Frontal cortex (tissue), 4 donors: ENCODE results near the gene MYO5A. TPM values are rescaled to one million over a fixed set of nuclear protein-coding genes. Genes with fewer than 3 reads are reported as not detected.
"Not testable (repeated sequence)": the region's sequence is repeated elsewhere in the genome, so short reads cannot be mapped to it uniquely, and the experiment has no call there.

Experiments used
- DNase-seq, 2 donors: peaks; one replicate each; pipeline ENCODE4 v3.0.0; 2012; ENCODE audit warnings: low spot score in 2 of 2
- FAIRE-seq: peaks from 2 replicates; lab custom pipeline; 2012; peaks lifted over from hg19 to GRCh38; lab: Jason Lieb, UNC
- total RNA-seq: library from RNA; depleted of rRNA; stranded (reverse); fragments of >200 nt; gene quantifications from one replicate; pipeline ENCODE4 v1.2.3, GENCODE V29; 2014
- donor health status: control.
- donor health status: control.
- donor health status: control.

MYO5A gene
- total RNA-seq, result 125 TPM

DNA sequence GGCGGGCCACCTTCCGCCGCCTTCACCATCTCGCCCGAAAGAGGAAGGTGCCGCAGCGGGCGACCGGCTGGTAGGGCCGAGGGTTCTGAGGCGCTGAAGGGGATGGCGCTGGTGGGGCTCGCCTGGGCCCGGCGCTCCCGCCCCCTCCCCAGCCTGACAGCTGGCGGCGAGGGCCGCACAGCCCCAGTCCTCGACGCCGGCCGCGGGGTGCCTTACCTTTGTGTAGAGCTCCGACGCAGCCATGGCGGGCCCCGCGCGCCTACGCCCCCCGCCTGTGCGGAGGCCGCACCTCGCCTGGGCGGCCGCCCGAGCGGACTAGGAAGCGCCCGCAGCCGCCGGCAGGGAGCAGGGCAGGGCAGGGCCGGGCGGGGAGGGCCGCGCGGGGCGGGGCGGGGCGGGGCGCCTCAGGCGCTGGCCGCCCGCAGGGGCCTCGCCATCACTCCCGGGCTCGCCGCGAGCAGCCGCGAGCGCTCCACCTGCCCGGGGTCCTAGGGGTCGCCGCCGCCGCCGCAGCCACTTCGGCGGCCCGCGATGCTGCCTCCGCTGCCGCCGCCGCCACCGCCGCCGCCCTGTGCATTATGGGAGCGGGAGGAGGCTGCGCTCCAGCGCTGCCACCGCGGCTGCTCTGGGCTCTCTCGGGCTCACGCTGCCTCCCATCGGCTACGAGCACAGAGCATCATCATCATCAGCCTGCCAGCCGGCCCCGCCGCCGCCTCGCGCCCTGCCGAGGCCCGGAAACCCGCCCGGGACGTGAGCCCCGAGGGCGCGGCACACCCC is at the start of gene MYO5A:
MYO5A (minus strand) TSS at position 317 of the 777 bp plus-strand sequence; CDS start at position 243, 74 bp downstream.
- peak; percentile 81 to 92 for DNase-seq
- no peak for FAIRE-seq

- no peak for DNase-seq
- no peak for FAIRE-seq
Measured at GRCh38 chr15:52576692-52577091, 48.0 kb upstream of the MYO5A start.

GRCh38 chr15:52575573-52575972 is 46.9 kb upstream of the MYO5A start:
- DNase-seq, FAIRE-seq: not testable (repeated sequence)

GRCh38 chr15:52575072-52575471 is 46.4 kb upstream of the MYO5A start:
- FAIRE-seq (no peak), DNase-seq (no peak)

DNA sequence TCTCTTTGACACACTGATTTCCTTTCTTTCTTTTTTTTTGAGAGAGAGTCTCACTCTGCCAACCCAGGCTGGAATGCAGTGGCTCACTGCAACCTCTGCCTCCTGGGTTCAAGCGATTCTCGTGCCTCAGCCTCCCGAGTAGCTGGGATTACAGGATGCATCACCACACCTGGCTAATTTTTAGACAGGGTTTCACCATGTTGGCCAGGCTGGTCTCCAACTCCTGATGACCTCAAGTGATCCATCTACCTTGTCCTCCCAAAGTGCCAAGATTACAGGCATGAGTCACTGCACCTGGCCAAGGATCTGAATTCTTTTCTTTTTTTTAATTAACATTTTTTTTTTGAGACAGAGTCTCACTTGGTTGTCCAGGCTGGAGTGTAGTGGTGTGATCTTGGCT is 45.9 kb upstream of the MYO5A start:
- not testable (repeated sequence) for DNase-seq, FAIRE-seq

- peak; percentile 86 to 87 for DNase-seq
- FAIRE-seq, result no peak
Measured at GRCh38 chr15:52568601-52569585, 40.2 kb upstream of the MYO5A start, which contains the start of gene ARPP19. TSS of gene ARPP19 (minus strand) at chr15:52569030. CDS start at chr15:52568892, 138 bp downstream.

- DNase-seq (peak in 1 of 2 donors; percentile 28), FAIRE-seq (no peak)
Measured at GRCh38 chr15:52567871-52568600, 39.4 kb upstream of the MYO5A start.

GRCh38 chr15:52566889-52567288 is 38.2 kb upstream of the MYO5A start:
- no peak for FAIRE-seq
- DNase-seq, result no peak

DNA sequence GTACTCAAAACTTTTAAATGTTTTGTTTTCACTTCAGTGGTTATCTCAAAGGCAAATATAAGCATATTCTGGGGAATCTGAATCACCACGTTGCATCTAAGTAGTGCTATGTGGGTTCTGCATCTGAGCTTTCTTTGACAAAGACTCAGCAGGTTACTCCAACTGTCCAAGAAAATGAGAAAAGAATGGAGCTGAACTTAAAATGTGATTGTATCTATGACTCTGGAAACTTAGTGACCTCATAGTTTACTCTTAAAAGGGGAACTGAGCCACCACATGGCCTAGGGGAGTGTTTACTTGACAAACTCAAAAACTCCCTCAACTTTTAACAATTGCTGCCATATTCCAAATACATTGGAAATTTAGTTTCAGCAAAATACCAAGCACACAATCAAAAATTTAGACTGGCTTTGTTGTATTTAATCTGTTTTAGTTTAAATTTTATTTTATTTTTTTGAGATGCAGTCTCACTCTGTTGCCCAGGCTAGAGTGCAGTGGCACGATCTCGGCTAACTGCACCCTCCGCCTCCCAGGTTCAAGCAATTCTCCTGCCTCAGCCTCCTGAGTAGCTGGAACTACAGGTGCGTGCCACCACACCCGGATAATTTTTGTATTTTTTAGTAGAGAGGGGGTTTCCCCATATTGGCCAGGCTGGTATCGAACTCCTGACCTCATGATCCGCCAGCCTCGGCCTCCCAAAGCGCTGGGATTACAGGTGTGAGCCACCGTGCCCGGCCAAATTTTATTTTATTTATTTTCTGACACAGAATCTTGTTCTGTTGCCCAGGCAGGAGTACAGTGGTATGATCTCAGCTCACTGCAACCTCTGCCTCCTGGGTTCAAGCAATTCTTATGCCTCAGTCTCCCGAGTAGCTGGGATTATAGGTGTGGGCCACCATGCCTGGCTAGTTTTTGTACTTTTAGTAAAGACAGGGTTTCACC is 37.0 kb upstream of the MYO5A start:
- not testable (repeated sequence) for FAIRE-seq, DNase-seq

DNA sequence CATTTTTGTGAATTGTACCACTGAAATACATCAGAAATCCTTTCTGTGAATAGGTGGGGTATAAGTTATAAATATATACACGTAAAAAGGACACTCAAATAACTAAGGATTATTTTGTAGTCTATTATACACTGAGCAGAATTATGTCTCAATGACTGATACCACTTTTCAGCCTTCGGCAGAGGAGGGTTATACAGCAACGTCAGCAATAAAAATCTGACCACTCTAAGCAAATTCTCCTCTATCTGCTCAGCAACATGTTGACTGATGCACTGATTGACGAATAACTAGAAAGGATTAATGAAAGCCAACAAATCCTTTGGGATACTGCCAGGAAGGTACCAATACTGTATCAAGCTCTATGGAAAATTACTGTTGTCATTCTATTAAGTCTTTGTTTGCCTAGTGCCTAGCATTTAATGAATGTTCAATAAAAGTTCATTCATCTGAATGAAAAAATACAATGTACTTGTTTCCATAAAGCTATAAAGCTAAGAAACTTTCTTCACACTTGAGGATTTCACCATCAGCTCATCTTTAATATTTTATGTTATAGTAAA is 34.9 kb upstream of the MYO5A start:
- FAIRE-seq, result no peak
- DNase-seq, result no peak

DNA sequence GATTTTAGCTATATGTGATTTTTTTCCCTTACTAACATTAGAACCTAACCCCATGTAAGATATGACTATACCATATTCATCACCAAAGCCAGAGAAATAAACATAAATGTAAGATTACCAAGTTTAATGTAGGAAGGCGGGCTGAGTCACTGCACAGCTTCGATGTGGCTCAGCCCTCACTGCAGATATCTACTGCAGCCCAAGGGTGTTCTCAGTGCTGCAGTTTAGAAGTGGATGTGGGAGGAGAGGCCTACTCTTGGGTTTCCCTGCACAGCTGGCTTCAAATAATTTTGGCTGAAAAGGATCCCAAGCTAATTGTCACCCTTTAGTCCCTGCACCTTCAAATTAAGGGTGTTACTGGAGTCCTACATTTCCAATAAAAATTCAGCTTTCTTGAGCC is 30.9 kb upstream of the MYO5A start:
- DNase-seq (no peak), FAIRE-seq (no peak)

GRCh38 chr15:52559022-52559421 is 30.3 kb upstream of the MYO5A start:
- no peak for FAIRE-seq
- DNase-seq, result no peak

- no peak for DNase-seq
Measured at GRCh38 chr15:52558196-52558595, 29.5 kb upstream of the MYO5A start.

DNA sequence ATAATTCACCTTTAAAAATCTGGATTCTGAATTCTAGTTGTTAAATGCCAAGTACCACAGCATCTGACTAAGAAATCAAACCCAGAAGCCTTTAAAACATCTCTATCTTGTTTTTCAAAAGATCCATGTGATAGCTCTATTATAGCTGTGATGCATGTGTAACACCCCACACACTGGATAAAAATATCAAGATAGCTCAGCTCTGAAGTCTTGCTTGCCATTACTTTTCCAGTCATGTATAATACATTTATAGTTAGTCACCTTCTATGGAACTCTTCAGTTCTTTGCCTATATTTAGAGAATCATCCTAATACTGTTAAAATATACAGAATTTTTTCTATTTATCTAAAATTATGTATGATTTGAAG is 28.6 kb upstream of the MYO5A start:
- no peak for DNase-seq

More at GRCh38 chr15:52558196-52558595, 29.5 kb upstream of the MYO5A start:
- no peak for FAIRE-seq

DNA sequence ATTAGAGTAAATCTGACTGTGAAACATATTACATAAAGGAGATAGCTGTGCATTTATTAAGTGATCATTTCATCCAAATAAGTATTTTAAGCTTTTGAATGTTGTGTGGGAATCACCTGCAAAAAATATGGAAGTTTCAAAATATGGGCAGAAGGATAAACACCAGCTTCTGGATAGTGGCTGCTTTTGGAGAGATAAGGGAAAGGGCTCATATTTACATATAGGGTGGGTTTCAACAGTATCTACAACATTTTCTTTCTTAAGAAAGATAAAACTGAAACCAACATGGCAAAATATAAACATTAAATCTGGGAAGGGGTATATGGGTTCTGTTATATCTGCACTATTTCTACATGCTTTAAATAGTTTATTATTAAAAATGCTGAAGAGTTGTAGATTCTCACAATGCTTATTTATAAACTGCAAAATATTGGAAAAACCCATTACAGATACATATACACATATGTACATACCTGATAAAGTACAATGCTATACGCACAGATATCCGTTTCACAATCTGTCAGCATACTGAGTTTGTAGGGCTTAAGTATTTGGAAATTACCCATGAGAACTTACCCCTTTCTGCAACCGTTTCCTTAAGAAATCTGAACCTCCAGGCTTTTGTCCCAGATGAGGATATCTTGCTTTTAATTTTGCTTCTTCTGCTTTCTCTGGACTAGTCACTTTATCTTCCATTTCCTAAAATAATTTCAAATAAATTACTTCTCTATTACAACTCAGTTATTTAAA is 28.0 kb upstream of the MYO5A start:
- FAIRE-seq (no peak), DNase-seq (no peak)

More for the DNA sequence above, 28.6 kb upstream of the MYO5A start:
- FAIRE-seq, result no peak

- FAIRE-seq (no peak), DNase-seq (no peak)
Measured at GRCh38 chr15:52552303-52552702, 23.6 kb upstream of the MYO5A start.

GRCh38 chr15:52551762-52552161 is 23.1 kb upstream of the MYO5A start:
- FAIRE-seq (no peak), DNase-seq (no peak)

DNA sequence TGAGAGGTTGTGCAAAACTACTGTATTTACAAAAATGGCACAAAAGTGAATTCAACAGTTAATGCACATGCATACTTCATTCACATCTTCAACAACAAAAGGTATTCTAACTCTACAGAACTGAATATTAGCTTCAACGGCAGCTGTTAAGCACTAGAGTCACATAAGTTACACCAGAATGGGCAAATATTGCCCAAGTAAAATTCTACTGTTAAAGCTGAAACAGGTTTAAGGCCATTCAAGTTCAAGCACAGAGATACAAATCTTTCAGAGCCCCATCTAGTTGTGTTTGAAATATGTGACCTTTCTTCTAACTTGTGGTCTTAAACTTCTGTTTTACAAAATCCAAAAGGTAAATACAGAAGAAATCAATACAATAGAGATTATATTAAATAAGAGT is 22.5 kb upstream of the MYO5A start:
- not testable (repeated sequence) for FAIRE-seq, DNase-seq
